HG03103 (cell line): Measurements from ENCODE around the gene KRTAP4-9.
"Not testable (repeated sequence)": the region's sequence is repeated elsewhere in the genome, so short reads cannot be mapped to it uniquely, and the experiment has no call there.

ENCODE experiments used
- ATAC-seq: cut with Tn5 transposase; IDR thresholded peaks from one replicate; pipeline ENCODE4 v1.9.1; 2021; ENCODE audit warnings: low read depth; ENCODE audit not compliant: unreplicated experiment

KRTAP4-9 gene

DNA sequence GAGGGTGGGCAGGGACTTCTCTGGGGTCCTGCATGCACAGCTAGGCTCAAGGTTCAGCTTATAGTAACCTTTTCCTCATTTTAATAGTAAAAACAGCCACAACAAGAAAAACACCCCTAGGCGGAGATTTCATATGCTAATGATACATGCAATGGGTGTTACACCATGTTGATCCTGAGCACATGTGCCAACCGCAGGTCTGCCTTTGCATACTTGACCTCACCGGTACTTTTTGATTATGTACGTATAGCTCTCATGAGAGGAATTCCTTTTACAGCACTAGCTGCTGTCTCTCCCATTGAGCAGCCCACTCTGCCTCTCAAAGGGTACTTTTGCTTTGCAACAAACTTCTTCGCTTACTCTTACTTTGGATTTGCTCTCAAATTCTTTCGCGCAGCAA lies 9.1 kb upstream of the KRTAP4-9 start:
- no peak for ATAC-seq

DNA sequence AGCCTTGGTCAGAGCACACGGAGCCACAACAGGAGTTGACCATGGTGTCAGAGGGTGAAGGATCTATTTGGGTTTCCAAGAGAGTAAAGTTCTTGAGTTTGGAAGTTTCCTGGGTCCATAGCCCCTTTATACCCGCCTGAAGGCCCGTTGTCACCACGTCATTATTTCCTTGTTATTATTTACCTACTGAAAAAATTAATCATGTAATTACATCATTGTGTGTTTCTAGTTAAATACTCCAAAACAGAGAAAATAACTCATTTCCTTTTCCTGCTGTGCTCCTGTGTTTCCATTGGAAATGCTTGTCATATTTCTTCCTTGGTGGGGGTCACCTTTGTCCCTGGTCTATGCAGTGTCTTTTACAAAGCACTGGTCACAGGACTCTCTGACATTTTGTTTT lies 7.1 kb upstream of the KRTAP4-9 start, which contains the start of gene KRTAP4-8:
KRTAP4-8 (minus strand) TSS at position 101 of the 400 bp plus-strand sequence; CDS start at position 43, 58 bp downstream.
- ATAC-seq = no peak

DNA sequence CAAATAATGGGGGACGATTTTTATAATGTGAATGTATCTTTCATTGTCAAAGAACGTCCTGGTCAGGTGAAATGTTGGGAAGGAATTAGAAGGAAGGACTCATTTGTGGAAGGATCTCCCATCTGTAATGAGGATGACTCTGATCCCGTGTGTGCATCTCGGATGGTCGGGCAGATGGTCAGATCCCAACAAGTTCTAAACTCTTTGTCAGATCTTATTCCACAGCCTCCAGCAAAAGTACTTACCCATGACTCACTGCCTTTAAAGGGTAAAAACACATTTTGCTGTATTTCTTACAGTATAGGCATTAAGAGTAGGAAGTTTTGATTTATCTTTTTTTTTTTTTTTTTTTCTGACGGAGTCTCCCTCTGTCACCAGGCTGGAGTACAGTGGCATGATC lies 6.7 kb upstream of the KRTAP4-9 start:
- ATAC-seq = no peak

DNA sequence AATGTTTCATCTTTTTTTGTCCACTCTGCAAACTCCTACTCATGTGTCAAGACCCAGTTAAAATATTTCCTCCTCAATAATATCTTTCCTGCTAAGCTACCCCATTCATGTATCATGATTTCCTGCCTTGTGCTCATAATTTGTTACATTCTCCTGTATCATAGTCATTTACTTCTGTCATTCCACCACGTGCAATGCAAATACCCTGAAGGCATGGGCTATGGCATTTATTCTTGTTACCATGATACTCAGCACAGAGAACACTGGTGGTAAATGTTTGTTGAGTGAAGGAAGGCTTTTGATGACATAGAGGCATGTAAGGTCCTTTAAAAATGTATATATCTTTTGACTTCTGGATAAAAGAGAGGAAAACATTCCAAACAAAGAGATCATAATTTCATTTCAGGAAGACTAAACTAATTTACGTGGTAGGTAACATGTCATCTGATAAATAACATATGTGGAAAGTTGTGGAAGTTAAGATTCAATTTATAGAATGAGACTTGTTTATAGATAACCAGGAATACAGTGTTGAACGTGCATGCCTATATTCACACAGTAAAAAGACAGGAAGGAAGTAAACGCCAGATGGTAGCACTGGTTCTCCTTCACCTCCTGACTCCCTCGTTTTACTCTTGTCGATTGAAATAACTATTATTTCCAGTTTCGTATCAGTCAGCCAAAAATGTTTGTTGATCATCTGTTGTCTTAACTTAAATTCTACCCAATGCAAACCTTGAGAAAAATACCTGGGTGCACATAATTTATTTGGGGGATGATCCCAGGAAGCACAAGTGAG lies 5.3 kb upstream of the KRTAP4-9 start:
- ATAC-seq = not testable (repeated sequence)

DNA sequence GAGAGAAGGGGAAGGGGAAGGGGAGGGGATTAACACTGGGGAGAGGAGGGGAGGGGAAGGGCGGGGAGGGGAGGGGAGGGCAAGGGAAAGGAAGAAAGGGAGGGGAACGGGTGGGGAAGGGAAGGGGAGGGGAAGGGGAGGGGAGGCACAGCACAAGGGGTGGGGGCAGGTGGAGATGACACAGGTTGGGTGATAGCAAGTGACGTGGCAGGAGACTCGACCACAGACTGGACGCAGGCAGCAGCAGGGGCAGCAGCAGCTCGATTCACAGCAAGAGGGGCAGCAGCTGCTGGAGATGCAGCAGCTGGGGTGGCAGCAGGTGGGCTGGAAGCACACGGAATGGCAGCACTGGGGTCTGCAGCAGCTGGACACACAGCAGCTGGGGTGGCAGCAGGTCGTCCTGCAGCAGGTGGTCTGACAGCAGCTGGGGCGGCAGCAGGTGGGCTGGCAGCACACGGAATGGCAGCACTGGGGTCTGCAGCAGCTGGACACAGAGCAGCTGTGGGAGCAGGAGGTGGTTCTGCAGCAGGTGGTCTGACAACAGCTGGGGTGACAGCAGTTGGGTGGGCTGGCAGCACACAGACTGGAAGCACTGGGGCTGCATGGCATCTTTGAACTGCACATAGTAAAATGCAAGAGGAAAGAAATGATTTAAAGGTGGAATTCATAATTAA lies 3.5 kb upstream of the KRTAP4-9 start, which contains the start of gene KRTAP4-16:
KRTAP4-16 (minus strand) TSS at position 624 of the 674 bp plus-strand sequence; CDS start at position 624, 0 bp downstream.
- ATAC-seq = no peak

DNA sequence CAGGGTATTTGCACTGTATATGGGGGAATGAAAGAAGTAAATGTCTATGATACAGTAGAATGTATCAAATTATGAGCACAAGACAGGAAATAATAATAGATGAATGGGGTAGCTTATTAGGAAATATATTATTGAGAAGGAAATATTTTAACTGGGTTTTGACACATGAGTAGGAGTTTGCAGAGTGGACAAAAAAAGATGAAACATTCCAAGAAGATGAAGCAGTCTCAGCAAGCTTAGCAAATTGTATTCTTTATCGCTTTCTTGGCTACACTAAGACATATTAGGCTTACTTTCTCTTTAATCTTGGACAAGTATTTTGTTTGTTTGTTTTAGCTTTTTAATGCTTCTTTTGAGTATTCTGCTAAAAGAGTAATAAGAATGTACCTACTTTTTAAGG lies 1.3 kb upstream of the KRTAP4-9 start:
- ATAC-seq = no peak

DNA sequence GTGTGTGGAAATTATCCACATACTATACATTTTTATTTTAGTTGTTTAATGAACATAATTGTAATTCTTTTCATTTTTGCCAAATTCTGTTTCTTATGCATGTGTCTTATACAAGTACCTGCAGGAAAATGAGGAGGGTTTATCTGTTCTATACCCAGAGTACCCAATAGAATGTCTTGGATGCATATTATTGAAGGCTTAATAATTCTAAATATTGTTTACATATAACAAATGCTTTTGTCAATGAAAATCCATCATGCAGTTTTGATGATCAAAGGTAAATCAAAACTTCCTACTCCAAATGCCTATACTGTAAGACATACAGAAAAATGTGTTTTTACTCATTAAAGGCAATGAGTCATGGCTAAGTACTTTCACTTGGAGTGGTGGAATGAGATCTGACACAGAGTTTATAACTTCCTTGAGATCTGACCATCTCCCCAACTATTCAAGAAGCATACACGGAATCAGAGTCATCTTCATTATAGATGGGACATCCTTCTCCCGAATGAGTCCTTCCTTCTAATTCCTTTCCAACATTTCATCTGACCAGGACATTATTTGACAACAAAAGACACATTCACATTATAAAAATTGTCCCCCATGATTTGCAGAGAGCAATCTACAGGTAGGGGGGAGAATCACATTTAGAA lies 677 bp upstream of the KRTAP4-9 start:
- ATAC-seq = not testable (repeated sequence)

DNA sequence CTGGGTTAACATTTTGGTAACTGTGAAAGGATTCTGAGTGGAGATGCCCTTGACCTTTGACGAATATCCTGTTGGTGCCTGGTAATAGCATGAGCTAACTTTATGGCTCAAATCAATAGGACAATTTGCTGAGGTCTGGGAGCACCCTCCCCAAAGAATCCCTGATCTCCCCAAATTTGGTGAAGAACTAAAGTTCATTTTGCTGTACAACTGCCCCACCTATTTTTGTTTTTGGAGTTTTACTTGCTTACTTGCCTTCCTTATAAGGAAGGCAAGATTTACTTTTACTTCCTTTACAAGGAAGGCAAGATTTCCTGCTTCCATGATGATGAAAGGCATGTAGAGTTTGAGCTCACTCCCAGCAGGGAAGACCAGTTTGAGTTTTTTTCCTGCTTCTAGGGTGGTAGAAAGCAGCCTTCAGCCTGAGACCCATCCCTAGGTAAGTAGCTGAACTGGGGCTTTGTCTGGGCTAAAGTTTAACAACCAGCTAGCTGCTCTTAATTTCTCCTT lies 2.8 kb downstream of the KRTAP4-9 start:
- no peak for ATAC-seq

DNA sequence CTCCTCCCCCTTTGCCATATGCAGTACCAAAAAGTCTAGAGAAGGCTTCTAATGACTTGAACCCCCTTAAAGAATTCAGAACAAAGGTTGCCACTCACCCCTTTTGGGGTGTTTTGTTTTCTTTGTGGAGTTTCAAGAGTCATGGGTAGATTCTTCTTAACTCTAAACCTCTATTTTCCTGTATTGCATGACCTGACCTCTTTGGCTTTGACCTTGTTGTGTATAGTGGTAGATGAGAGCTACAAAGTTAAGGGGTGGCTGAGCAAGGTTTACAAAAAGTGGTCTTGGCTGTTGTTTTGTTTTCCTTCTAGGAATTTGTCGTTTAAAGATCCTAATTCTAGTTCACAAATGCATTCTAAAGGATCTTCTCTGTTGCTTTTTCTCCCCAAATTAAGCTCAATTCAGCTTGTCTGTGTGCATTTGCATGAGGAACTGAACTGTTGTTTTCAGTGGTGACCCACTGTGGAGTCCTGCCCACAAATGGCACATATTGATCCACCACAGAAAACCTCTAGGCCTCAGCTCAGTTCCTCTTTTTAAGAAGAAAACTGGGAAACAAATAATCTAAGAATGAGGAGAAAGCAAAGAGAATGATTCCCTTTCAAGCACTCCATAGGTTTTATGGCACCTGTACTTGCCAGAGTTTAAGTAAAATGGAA lies 3.7 kb downstream of the KRTAP4-9 start:
- not testable (repeated sequence) for ATAC-seq

DNA sequence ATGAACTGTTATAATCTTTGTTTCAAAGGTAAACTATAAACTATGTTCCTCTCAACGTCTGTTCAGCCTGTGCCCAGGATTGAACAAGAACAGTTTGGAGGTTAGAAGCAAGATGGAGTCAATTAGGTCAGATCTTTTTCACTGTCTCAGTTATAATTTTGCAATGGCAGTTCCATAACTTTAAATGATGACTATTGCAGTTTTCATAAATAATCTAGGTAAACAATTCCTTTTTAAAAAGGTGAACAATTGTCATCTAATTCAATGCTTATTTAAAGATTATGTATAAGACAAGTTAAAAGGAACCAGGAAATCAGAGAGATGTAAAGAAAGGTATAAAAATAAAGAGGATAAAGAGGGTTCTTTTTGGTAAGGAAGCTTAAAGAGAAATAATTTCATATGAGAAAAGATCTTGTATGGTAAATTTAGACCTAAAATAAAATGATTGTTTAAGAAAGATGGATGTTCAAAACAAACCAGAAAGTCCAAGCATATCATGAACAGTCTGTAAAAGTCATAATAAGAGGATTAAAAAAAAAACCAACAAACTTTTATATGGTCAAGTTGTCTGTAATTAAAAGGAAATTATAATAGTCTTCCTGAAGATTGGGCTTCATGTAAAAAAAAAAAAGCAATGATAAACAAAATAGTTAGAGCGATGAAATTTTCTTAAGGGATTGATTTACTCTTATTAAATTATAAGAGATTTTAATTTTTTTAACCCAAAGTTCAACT lies 6.1 kb downstream of the KRTAP4-9 start:
- ATAC-seq = no peak

DNA sequence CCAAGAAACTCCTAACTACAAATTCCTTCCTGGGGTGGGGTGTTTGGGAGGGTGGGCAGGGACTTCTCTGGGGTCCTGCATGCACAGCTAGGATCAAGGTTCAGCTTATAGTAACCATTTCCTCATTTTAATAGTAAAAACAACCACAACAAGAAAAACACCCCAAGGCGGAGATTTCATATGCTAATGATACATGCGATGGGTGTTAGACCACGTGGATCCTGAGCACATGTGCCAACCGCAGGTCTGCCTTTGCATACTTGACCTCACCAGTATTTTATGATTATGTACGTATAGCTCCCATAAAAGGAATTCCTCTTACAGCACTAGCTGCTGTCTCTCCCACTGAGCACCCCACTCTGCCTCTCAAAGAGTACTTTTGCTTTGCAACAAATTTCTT lies 11.1 kb downstream of the KRTAP4-9 start:
- no peak for ATAC-seq

DNA sequence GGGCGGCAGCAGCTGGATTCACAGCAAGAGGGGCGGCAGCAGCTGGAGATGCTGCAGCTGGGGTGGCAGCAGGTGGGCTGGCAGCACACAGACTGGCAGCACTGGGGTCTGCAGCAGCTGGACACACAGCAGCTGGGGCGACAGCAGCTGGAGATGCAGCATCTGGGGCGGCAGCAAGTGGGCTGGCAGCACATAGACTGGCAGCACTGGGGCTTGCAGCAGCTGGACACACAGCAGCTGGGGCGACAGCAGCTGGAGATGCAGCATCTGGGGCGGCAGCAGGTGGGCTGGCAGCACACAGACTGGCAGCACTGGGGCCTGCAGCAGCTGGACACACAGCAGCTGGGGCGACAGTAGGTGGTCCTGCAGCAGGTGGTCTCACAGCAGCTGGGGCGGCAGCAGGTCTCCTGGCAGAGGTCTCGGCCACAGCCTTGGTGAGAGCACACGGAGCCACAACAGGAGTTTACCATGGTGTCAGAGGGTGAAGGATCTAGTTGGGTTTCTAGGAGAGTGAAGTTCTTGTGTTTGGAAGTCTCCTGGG lies 12.7 kb downstream of the KRTAP4-9 start, which contains the start of gene KRTAP4-11:
KRTAP4-11 (minus strand) TSS at position 528 of the 541 bp plus-strand sequence; CDS start at position 470, 58 bp downstream.
- ATAC-seq = not testable (repeated sequence)

DNA sequence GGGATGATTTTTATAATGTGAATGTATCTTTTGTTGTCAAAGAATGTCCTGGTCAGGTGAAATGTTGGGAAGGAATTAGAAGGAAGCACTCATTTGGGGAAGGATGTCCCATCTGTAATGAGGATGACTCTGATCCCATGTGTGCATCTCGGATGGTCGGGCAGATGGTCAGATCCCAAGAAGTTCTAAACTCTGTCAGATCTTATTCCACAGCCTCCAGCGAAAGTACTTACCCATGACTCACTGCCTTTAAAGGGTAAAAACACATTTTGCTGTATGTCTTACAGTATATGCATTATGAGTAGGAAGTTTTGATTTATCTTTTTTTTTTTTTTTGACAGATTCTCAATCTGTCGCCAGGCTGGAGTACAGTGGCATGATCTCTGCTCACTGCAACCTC lies 13.5 kb downstream of the KRTAP4-9 start:
- no peak for ATAC-seq

DNA sequence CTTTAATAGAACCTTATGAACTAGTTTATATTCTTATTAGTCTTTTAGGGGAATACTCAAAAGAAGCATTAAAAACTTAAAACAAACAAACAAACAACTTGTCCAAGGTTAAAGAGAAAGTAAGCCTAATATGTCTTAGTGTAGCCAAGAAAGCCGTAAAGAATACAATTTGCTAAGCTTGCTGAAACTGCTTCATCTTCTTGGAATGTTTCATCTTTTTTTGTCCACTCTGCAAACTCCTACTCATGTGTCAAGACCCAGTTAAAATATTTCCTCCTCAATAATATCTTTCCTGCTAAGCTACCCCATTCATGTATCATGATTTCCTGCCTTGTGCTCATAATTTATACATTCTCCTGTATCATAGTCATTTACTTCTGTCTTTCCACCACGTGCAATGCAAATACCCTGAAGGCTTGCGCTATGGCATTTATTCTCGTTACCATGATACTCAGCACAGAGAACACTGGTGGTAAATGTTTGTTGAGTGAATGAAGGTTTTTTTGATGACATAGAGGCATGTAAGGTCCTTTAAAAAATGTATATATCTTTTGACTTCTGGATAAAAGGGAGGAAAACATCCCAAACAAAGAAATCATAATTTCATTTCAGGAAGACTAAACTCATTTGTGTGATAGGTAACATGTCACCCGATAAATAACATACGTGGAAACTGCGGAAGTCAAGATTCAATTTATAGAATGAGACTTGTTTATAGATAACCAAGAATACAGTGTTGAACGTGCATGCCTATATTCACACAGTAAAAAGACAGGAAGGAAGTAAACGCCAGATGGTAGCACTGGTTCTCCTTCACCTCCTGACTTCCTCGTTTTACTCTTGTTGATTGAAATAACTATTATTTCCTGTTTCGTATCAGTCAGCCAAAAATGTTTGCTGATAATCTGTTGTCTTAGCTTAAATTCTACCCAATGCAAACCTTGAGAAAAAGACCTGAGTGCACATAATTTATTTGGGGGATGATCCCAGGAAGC lies 14.8 kb downstream of the KRTAP4-9 start:
- ATAC-seq = not testable (repeated sequence)

DNA sequence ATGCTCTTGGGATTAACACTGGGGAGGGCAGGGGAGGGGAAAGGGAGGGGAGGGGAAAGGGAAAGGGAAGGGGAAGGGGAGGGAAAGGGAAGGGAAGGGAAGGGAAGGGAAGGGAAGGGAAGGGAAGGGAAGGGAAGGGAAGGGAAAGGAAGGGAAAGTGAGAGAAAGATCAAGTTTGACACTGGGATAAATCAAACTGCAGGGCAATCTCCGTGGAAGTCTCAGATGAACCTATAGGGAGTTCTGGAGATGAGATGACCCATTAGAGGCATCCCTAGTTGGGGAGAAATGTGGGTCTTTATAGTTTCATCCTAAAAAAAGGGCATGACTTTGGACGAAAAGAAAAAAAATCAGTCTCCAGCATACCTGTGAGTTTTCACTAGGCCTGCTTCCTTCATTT lies 16.6 kb downstream of the KRTAP4-9 start:
- no peak for ATAC-seq

DNA sequence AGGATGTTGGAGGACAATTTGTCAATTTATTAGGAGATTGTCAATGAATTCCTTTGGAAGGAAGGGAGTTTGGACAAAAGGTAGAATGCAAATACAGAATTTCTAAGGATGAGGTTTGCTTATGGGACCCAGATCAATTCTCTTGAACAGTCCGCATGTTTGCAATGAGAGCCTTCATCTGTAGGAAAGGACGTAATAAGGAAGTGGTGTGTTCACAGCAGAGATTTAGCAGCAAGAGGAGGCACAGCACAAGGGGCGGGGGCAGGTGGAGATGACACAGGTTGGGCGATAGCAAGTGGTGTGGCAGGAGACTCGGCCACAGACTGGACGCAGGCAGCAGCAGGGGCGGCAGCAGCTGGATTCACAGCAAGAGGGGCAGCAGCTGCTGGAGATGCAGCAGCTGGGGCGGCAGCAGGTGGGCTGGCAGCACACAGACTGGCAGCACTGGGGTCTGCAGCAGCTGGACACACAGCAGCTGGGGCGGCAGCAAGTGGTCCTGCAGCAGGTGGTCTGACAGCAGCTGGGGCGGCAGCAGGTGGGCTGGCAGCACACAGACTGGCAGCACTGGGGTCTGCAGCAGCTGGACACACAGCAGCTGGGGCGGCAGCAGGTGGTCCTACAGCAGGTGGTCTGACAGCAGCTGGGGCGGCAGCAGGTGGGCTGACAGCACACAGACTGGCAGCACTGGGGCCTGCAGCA lies 18.3 kb downstream of the KRTAP4-9 start:
- ATAC-seq = not testable (repeated sequence)

DNA sequence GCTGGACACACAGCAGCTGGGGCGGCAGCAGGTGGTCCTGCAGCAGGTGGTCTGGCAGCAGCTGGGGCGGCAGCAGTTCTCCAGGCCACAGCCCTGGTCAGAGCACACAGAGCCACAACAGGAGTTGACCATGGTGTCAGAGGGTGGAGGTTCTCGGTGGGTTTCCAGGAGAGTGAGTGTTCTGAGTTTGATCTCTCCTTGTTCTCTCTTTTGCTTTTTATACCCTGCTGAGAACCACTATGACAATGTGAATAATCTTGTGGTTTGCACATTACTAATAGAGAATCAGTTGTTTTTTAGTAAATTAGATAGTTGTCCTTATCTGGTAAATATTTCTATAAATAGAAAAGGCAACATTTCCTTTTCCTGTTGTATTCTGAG lies 18.8 kb downstream of the KRTAP4-9 start, which contains the start of gene KRTAP4-12:
KRTAP4-12 (minus strand) TSS at position 192 of the 381 bp plus-strand sequence; CDS start at position 132, 60 bp downstream.
- not testable (repeated sequence) for ATAC-seq
